H9 (cell line): Measurements from ENCODE around the gene RFESD. TPM values are rescaled to one million over a fixed set of nuclear protein-coding genes. Genes with fewer than 3 reads are reported as not detected.
A peak's percentile ranks its signal among the peaks of the same experiment; 100 is the strongest.

Experiments used
- DNase-seq: peaks from one replicate; pipeline ENCODE4 v3.0.0-alpha.2; 2017
- H2AFZ ChIP-seq: one replicate; pipeline ENCODE4 v1.6.1; 2013; ENCODE audit warnings: mild to moderate bottlenecking, low read length, control low read depth, moderate library complexity
- H2AK5ac ChIP-seq: 2 replicates; pipeline ENCODE4 v1.6.1; 2013; ENCODE audit warnings: low read length, control low read depth, mixed read lengths; ENCODE audit not compliant: insufficient read length
- H2BK120ac ChIP-seq: one replicate; pipeline ENCODE4 v1.6.1; 2013; ENCODE audit warnings: low read depth, mild to moderate bottlenecking, low read length, control low read depth, inconsistent platforms; ENCODE audit not compliant: poor library complexity, severe bottlenecking
- H2BK12ac ChIP-seq: 2 replicates; pipeline ENCODE4 v1.6.1; 2013; ENCODE audit warnings: low read length, control low read depth, mixed read lengths, low read depth; ENCODE audit not compliant: insufficient read length
- H2BK15ac ChIP-seq: 2 replicates; pipeline ENCODE4 v1.6.1; 2013; ENCODE audit warnings: low read depth, low read length, control low read depth
- H2BK20ac ChIP-seq: one replicate; pipeline ENCODE4 v1.6.1; 2013; ENCODE audit warnings: low read depth, mild to moderate bottlenecking, low read length, control low read depth, inconsistent platforms; ENCODE audit not compliant: poor library complexity, severe bottlenecking
- H2BK5ac ChIP-seq: 2 replicates; pipeline ENCODE4 v1.6.1; 2013; ENCODE audit warnings: low read length, control low read depth, mixed read lengths; ENCODE audit not compliant: insufficient read length
- H3K14ac ChIP-seq: 2 replicates; pipeline ENCODE4 v1.6.1; 2013; ENCODE audit warnings: low read length, control low read depth; ENCODE audit not compliant: insufficient read depth
- H3K18ac ChIP-seq: 2 replicates; pipeline ENCODE4 v1.6.1; 2013; ENCODE audit warnings: low read depth, mild to moderate bottlenecking, mixed read lengths, low read length, control low read depth; ENCODE audit not compliant: insufficient read length
- H3K23ac ChIP-seq: 2 replicates; pipeline ENCODE4 v1.6.1; 2013; ENCODE audit warnings: low read length, control low read depth, mixed read lengths, low read depth; ENCODE audit not compliant: insufficient read length
- H3K23me2 ChIP-seq: 2 replicates; pipeline ENCODE4 v1.6.1; 2013; ENCODE audit warnings: low read depth, mild to moderate bottlenecking, mixed read lengths, low read length, control low read depth; ENCODE audit not compliant: insufficient read length, poor library complexity, severe bottlenecking
- H3K27ac ChIP-seq: 2 replicates; pipeline ENCODE4 v1.5.1; 2013; ENCODE audit warnings: low read length, control low read depth, mixed read lengths, low read depth; ENCODE audit not compliant: insufficient read length
- H3K27me3 ChIP-seq: 2 replicates; pipeline ENCODE4 v1.6.1; 2013; ENCODE audit warnings: low read length, control low read depth, inconsistent platforms; ENCODE audit not compliant: insufficient read depth
- H3K4ac ChIP-seq: 2 replicates; pipeline ENCODE4 v1.6.1; 2013; ENCODE audit warnings: low read depth, mild to moderate bottlenecking, control low read depth, inconsistent platforms, low read length, moderate library complexity
- H3K4me1 ChIP-seq: 2 replicates; pipeline ENCODE4 v1.6.1; 2013; ENCODE audit warnings: low read length, control low read depth, inconsistent platforms; ENCODE audit not compliant: insufficient read depth
- H3K4me2 ChIP-seq: 2 replicates; pipeline ENCODE4 v1.6.1; 2013; ENCODE audit warnings: low read length, control low read depth, mixed read lengths; ENCODE audit not compliant: insufficient read length, insufficient read depth
- H3K56ac ChIP-seq: 2 replicates; pipeline ENCODE4 v1.6.1; 2013; ENCODE audit warnings: low read depth, mild to moderate bottlenecking, mixed read lengths, low read length, control low read depth; ENCODE audit not compliant: insufficient read length
- H3K79me1 ChIP-seq: 2 replicates; pipeline ENCODE4 v1.6.1; 2013; ENCODE audit warnings: low read depth, mild to moderate bottlenecking, moderate library complexity, low read length, control low read depth, inconsistent platforms; ENCODE audit not compliant: insufficient read depth, poor library complexity, severe bottlenecking
- H3K79me2 ChIP-seq: 2 replicates; pipeline ENCODE4 v1.6.1; 2013; ENCODE audit warnings: low read length, control low read depth, inconsistent platforms; ENCODE audit not compliant: insufficient read depth
- H3K9ac ChIP-seq: 2 replicates; pipeline ENCODE4 v1.6.1; 2013; ENCODE audit warnings: low read length, control low read depth, mixed read lengths; ENCODE audit not compliant: insufficient read length; ENCODE audit errors: extremely low read depth
- H3K9me3 ChIP-seq: one replicate; pipeline ENCODE4 v1.6.1; 2013; ENCODE audit warnings: low read depth, low read length, inconsistent platforms; ENCODE audit not compliant: control insufficient read depth
- H3T11ph ChIP-seq: one replicate; pipeline ENCODE4 v1.6.1; 2013; ENCODE audit warnings: mild to moderate bottlenecking, low read length, control low read depth, inconsistent platforms
- H4K20me1 ChIP-seq: one replicate; pipeline ENCODE4 v1.6.1; 2013; ENCODE audit not compliant: control insufficient read depth, insufficient read length, insufficient read depth
- H4K5ac ChIP-seq: 2 replicates; pipeline ENCODE4 v1.6.1; 2013; ENCODE audit warnings: low read depth, mild to moderate bottlenecking, mixed read lengths, low read length, control low read depth; ENCODE audit not compliant: insufficient read length
- H4K8ac ChIP-seq: replicated peaks from 2 replicates; pipeline ENCODE4 v1.6.1; 2013; ENCODE audit warnings: low read length, control low read depth, mixed read lengths, low read depth; ENCODE audit not compliant: insufficient read length
- H4K91ac ChIP-seq: 2 replicates; pipeline ENCODE4 v1.6.1; 2013; ENCODE audit warnings: low read depth, mild to moderate bottlenecking, moderate library complexity, mixed read lengths, low read length, control low read depth; ENCODE audit not compliant: insufficient read length
- H3K27ac Mint-ChIP-seq, 3 experiments: 2 replicates in 2 of 3; 3 replicates in 1 of 3; pipeline ENCODE4 v1.8.0; 2020 to 2021; ENCODE audit warnings: mixed read lengths in 3 of 3, mild to moderate bottlenecking in 1 of 3, moderate library complexity in 1 of 3
- H3K27me3 Mint-ChIP-seq: 2 replicates; pipeline ENCODE4 v1.8.0; 2021; ENCODE audit warnings: low read depth, mild to moderate bottlenecking, moderate library complexity, mixed read lengths
- H3K36me3 Mint-ChIP-seq, 3 experiments: 2 replicates in 2 of 3; 3 replicates in 1 of 3; pipeline ENCODE4 v1.8.0; 2020 to 2021; ENCODE audit warnings: low read depth in 3 of 3, mixed read lengths in 3 of 3; ENCODE audit not compliant: insufficient read depth in 1 of 3
- H3K4me1 Mint-ChIP-seq, 2 experiments: 2 replicates each; pipeline ENCODE4 v1.8.0; 2020; ENCODE audit warnings: mixed read lengths in 2 of 2
- H3K4me3 Mint-ChIP-seq, 2 experiments: 2 replicates in 1 of 2; 3 replicates in 1 of 2; pipeline ENCODE4 v1.8.0; 2020 to 2021; ENCODE audit warnings: mild to moderate bottlenecking in 2 of 2, mixed read lengths in 2 of 2, moderate library complexity in 1 of 2
- H3K9me3 Mint-ChIP-seq, 2 experiments: 2 replicates in 1 of 2; 3 replicates in 1 of 2; pipeline ENCODE4 v1.8.0; 2020; ENCODE audit warnings: mild to moderate bottlenecking in 2 of 2, mixed read lengths in 2 of 2, moderate library complexity in 1 of 2
- CTCF ChIP-seq: fragments of 200-600 bp; sonication (generic); conservative IDR thresholded peaks from 3 replicates; pipeline ENCODE4 v1.8.0; 2021; ENCODE audit warnings: antibody characterized with exemption, mild to moderate bottlenecking
- WGBS: extraction: QIAGEN DNeasy Blood & Tissue Kit; methylation state at CpG from one replicate; pipeline ENCODE4 v1.1.7; 2013; ENCODE audit warnings: missing lambda C conversion rate, low lambda C conversion rate, mixed read lengths; ENCODE audit not compliant: insufficient read length; ENCODE audit errors: extremely low coverage; 5-methylcytosine and 5-hydroxymethylcytosine counted together
- total RNA-seq: library from RNA; stranded (reverse); gene quantifications from 2 replicates; pipeline ENCODE4 v1.2.1, GENCODE V29; 2021

Gene RFESD
- total RNA-seq, 1 experiment from 2014 or later, result 1.7 TPM

GRCh38 chr5:95673081-95673480 is 26.5 kb downstream of the RFESD start:
- no peak overlapping the region for H3K56ac ChIP-seq
- H3K14ac ChIP-seq, result no peak overlapping the region
- H3K4ac ChIP-seq, result no peak overlapping the region
- peaks cover 4% of the 10 kb centered on the region; the same call in 1 of the 2 replicates for H3K27me3 Mint-ChIP-seq
- no CpG with 5 or more reads among the region's 3 CpGs for WGBS
- H2AFZ ChIP-seq, result no peak overlapping the region
- no peak overlapping the region for H3K4me2 ChIP-seq
- H3K4me1 ChIP-seq, result no peaks in the 10 kb centered on the region
- no peak overlapping the region for H3K23ac ChIP-seq
- no peaks in the 10 kb centered on the region for H4K20me1 ChIP-seq
- no peak for TF ChIP-seq CTCF
- no peaks in the 10 kb centered on the region for H3K79me1 ChIP-seq
- no peak overlapping the region for H4K8ac ChIP-seq
- H3K27ac Mint-ChIP-seq, result peak overlapping the region in 1 of 3 experiments; percentile 82; a peak in 1 of 7 replicates
- no peak overlapping the region for H2BK20ac ChIP-seq
- H2AK5ac ChIP-seq, result no peak overlapping the region
- no peaks in the 10 kb centered on the region for H3K23me2 ChIP-seq
- H2BK5ac ChIP-seq, result no peak overlapping the region
- H3K36me3 Mint-ChIP-seq, result no peaks in the 10 kb centered on the region
- no peak for DNase-seq
- no peak overlapping the region for H2BK120ac ChIP-seq
- no peak overlapping the region for H4K5ac ChIP-seq
- no peak overlapping the region for H4K91ac ChIP-seq
- no peak overlapping the region for H3K27ac ChIP-seq
- H3K4me1 Mint-ChIP-seq, result peaks cover 3% of the 10 kb centered on the region in 2 experiments; a peak in 1 of 4 replicates
- no peak overlapping the region for H3K4me3 Mint-ChIP-seq
- H3K27me3 ChIP-seq, result no peaks in the 10 kb centered on the region
- no peak overlapping the region for H2BK12ac ChIP-seq
- H3K79me2 ChIP-seq, result no peaks in the 10 kb centered on the region
- H3K18ac ChIP-seq, result no peak overlapping the region
- H3T11ph ChIP-seq, result no peak overlapping the region
- no peaks in the 10 kb centered on the region for H3K9me3 ChIP-seq
- no peak overlapping the region for H3K9ac ChIP-seq
- H2BK15ac ChIP-seq, result no peak overlapping the region
- H3K9me3 Mint-ChIP-seq, result no peaks in the 10 kb centered on the region
